Skeletal muscle satellite cell (primary cell): ENCODE results near the gene PYGM.

Experiments used
- H3K27me3 ChIP-seq: 2 replicates; pipeline ENCODE4 v1.7.0; 2013; ENCODE audit warnings: low read length; ENCODE audit not compliant: control insufficient read depth, insufficient read depth
- H3K36me3 ChIP-seq: 2 replicates; pipeline ENCODE4 v1.7.0; 2013; ENCODE audit warnings: mild to moderate bottlenecking, control low read depth, low read length; ENCODE audit not compliant: insufficient read depth
- H3K4me1 ChIP-seq: 2 replicates; pipeline ENCODE4 v1.7.0; 2013; ENCODE audit warnings: low read length; ENCODE audit not compliant: control insufficient read depth, insufficient read depth
- H3K4me2 ChIP-seq: 2 replicates; pipeline ENCODE4 v1.7.0; 2013; ENCODE audit warnings: mild to moderate bottlenecking, low read length
- H3K4me3 ChIP-seq: 2 replicates; pipeline ENCODE4 v1.7.0; 2013; ENCODE audit warnings: low read length
- H3K9ac ChIP-seq: 2 replicates; pipeline ENCODE4 v1.7.0; 2013; ENCODE audit warnings: mild to moderate bottlenecking, low read depth, low read length, moderate library complexity
- H3K9me3 ChIP-seq: replicated peaks from 2 replicates; pipeline ENCODE4 v1.7.0; 2013; ENCODE audit warnings: mild to moderate bottlenecking, control low read depth, low read length

PYGM gene

DNA sequence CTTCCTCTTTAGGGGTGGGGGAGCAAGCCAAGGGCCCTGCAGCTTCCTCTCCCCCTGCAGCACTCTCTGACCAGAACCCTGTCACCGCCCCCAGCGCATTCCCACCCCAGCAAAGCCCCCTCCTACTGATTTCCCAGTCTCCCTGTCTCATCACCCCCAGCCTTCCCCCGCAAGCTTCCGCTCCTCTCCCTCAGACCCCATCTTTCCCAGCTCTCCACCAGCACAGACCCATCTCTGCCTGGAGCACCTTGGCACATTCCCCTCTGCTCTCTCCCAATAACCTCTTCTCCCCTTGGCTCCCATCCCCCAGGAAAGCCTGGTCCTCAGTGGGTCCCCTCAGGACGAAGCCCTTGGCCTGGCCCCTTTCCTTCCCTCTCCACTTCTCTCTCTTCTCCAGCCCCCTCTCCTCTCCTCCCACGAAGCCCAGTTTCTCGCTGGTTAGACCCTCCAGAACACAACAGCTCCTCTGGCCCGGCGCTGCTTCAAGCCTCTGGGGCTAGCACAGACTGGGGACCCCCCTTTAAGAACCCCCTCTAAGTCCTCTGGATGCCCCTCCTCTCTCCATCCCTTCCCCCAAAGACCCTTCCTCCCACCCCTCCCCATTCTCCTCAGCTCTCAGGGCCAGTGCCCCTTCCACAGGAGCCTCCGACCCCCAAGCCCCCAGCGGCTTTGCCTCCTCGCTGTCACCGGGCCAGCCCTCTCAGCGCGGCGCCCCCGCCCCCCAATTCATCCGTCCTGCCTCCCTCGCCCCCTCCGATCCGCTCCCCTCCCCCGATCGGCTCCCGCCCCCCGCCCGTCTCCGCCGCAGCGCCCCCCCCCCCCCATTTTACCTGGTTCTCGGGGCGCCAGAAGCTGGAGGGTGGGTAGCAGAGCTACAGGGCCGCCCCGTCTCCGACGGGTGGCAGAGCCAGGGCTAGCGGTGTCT lies 37.4 kb downstream of the PYGM start:
- Histone ChIP-seq H3K4me2 (no peak overlapping the region), H3K27me3 (peaks cover 59% of the 10 kb centered on the region), H3K9me3 (no peaks in the 10 kb centered on the region), H3K9ac (no peak overlapping the region), H3K4me1 (peaks cover 3% of the 10 kb centered on the region), H3K4me3 (no peak overlapping the region), H3K36me3 (no peaks in the 10 kb centered on the region)

DNA sequence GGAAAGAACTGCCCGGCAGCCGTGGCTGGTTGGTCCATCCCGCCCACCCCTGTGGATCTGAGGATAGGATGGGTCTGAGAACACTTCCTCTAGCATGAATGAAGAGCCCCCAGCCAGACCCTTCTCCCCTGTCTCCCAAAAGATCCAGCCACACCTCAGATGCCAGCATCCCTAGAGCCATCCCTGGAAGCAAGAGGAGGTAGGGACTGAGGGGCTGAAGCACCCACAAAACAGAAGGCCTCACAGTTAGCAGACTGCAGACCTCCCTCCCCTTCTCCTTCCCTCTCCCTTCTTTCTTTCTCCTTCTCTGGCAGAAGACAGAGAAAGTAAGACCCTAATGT lies 38.4 kb downstream of the PYGM start:
- Histone ChIP-seq H3K4me2 (no peak overlapping the region), H3K9ac (no peak overlapping the region), H3K9me3 (no peaks in the 10 kb centered on the region), H3K4me1 (peaks cover 3% of the 10 kb centered on the region), H3K36me3 (no peaks in the 10 kb centered on the region), H3K4me3 (no peak overlapping the region), H3K27me3 (peaks cover 55% of the 10 kb centered on the region)

DNA sequence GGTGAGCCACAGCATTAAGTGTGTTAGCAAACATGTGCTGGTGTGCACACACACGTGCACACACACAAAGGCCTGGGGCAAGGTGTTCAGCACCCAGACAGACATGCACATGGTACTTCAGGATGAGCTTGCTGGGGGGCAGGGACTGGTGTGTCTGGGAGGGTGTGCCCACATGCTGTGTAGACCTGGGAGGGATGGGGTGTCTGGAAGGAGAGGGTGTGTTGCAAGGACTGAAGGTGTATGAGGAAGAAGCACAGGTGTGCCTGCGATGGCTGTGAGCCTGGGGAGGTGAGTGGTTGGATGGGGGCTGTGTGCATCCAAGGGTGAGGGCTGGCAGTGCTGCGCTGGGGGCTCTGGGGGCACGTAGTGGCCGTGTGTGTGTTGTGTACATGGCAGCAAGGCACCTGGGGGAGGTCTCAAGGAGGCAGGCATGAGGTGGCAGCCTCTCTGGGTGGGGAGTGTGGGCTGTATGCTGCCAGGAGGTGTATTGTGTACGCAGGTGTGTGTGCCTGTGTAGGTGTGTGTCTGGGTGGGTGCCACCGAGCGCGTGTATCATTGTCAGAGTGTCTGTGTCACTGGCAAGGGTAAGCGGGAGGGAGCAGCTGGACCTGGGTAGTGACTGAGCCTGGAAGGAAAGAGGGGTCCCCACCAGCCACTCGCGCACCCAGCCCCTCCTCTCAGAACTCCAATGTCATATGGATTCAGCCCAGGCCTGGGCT lies 39.0 kb downstream of the PYGM start:
- Histone ChIP-seq H3K4me3 (no peak overlapping the region), H3K36me3 (no peaks in the 10 kb centered on the region), H3K4me1 (peaks cover 3% of the 10 kb centered on the region), H3K27me3 (peaks cover 55% of the 10 kb centered on the region), H3K9me3 (no peaks in the 10 kb centered on the region), H3K4me2 (no peak overlapping the region), H3K9ac (no peak overlapping the region)

DNA sequence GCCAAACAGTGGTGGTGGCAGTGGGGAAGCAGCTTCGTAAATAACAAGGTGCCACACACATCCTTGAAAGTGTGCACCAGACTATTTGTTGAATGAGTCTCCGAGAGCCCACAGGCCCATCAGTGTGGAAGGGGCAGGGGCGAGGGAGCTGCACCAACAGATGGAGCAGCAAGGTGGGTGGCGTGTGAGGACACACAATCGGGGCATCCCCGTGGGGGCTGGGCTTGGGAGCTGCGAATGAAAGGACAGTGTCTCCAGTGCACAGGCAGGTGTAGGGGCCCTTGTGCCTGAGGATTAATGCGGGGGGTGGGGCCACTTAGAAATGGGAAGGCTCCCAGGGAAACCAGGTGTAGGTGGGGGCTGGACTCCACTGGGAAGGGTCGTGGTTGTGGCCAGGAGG lies 39.6 kb downstream of the PYGM start:
- no peak overlapping the region for H3K4me2 ChIP-seq
- no peak overlapping the region for H3K9ac ChIP-seq
- no peak overlapping the region for H3K4me3 ChIP-seq
- peaks cover 3% of the 10 kb centered on the region for H3K4me1 ChIP-seq
- peaks cover 59% of the 10 kb centered on the region for H3K27me3 ChIP-seq
- H3K9me3 ChIP-seq = no peaks in the 10 kb centered on the region
- H3K36me3 ChIP-seq = no peaks in the 10 kb centered on the region

DNA sequence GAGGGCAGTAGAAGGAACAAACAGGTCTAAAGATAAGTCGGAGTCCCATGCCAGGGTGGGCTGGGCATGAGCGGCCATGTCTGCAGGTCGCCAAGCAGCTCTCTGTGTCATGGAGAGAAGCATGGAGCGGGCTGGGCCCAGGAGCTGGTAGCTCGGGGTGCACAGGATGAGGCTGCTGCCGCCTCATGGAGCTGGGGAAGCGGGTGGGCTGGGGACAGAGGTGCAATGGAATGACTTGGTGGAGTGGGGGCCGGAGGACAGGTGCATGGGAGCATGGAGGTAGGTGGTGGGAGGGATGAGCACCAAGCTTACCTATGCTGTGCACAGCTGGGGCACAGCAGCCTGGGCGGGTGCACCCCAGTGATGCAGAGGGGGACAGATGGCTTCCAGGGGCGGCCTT lies 40.4 kb downstream of the PYGM start:
- Histone ChIP-seq H3K36me3 (no peaks in the 10 kb centered on the region), H3K9me3 (no peaks in the 10 kb centered on the region), H3K27me3 (peaks cover 59% of the 10 kb centered on the region)

DNA sequence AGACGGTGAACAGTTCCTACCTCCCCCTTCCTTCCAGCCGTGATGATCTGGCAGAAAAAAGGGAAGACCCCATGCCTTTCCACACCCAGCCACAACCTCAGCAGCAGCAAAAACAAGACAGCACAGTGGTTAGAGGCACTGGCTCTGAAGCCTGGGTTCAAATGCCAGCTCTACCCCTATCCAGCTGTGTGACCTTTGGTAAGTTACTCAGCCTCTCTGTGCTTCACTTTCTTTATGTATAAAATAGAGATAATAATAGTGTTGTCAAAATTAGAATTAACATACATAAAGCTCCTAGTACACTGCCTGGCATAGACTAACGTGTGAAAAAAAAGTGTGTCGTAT lies 41.0 kb downstream of the PYGM start:
- Histone ChIP-seq H3K9me3 (no peaks in the 10 kb centered on the region), H3K9ac (no peak overlapping the region), H3K27me3 (peaks cover 66% of the 10 kb centered on the region), H3K4me3 (no peak overlapping the region), H3K4me2 (no peak overlapping the region), H3K36me3 (no peaks in the 10 kb centered on the region), H3K4me1 (peaks cover 3% of the 10 kb centered on the region)

More for the DNA sequence above, 40.4 kb downstream of the PYGM start:
- Histone ChIP-seq H3K4me3 (no peak overlapping the region), H3K9ac (no peak overlapping the region), H3K4me1 (peaks cover 3% of the 10 kb centered on the region), H3K4me2 (no peak overlapping the region)

DNA sequence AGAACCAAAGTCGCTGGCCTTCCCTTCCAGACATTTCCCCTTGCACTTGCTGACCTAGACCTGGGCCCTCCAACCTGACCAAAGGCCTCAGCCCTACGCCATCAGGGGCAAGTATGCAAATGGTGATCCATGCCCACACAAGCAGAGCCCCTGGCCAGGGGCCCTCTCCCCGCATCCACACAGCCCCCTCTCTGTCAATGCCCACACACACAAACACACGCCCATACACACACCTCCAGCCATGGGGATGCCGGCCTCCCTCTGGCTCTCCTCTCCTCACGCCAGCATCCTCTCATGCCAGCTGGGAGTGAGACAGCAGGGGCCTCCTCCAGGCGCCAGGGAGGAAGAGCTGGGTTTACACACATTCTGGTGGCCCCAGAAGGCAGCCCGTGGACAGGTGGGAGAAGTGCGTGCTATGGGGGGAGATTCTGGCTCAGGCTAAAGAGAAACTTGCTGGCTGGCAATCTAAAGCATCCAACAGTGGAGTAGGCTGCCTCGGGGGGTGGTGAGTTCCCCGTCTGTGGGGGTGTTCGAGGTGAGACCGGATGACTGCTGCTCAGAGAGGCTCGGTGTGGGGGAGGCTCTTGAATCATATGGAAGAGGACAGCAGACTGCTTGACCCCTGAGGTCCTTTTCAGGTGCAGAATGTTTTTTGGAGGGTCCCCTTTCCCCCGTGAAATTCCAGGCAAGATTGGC lies 41.5 kb downstream of the PYGM start:
- Histone ChIP-seq H3K4me3 (no peak overlapping the region), H3K9ac (no peak overlapping the region), H3K4me1 (peaks cover 1% of the 10 kb centered on the region), H3K27me3 (peaks cover 67% of the 10 kb centered on the region), H3K9me3 (no peaks in the 10 kb centered on the region), H3K36me3 (no peaks in the 10 kb centered on the region), H3K4me2 (no peak overlapping the region)

DNA sequence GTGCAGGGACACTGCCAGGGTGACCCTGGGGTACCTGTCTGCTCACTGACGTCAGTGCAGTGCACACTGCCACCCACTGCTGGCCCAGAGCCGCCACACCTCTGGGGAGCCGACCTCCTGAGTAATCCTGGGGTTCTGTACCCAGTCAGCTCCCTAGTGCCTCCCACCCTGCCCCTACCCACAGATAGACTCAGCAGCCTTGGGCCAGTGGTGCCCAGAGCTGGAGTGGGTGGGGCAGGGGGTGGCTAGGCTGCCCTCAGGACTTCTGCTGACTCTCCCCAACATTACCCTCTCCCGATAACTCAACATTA lies 42.6 kb downstream of the PYGM start:
- H3K36me3 ChIP-seq = no peaks in the 10 kb centered on the region
- peaks cover 69% of the 10 kb centered on the region for H3K27me3 ChIP-seq
- no peak overlapping the region for H3K9ac ChIP-seq
- no peaks in the 10 kb centered on the region for H3K4me1 ChIP-seq
- no peaks in the 10 kb centered on the region for H3K9me3 ChIP-seq
- no peak overlapping the region for H3K4me3 ChIP-seq
- no peak overlapping the region for H3K4me2 ChIP-seq

DNA sequence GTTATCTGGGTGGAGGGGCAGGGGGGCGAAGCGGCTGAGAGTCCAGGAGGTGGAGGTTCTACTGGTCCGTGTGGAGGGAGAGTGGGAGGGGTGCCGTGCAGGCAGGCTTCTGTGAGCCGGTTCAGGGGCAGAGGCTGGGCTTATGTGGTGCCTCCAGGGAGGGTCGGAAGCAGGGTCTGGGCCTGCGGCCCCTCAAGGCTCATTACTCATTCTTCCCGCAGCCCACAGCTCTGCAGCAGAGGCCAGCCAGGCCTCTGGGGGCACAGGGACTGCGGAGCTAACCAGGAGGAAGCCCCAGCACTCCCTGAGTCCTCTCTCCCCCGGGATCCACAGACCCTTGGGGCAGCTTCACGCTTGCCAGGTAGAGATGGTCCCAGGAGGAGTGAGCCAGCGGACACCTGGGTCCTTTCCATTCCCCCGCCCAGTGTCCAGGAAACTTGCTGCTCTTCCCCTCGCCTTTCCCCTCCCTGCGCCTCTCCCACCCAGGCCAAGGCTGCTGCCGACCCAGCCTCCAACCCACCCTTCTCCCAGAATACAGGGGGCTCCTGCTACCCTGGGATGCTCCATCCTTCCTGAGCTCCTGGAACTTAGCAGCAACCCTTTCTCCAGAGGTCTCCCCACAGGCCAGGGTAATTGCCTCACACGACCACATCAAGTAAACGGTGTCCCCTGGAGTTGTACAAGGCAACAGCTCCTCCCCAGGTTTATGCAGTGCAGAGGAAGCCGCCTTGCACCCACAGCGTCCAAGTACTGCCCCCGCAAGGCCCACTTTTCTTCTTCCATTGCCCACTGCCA lies 43.1 kb downstream of the PYGM start:
- H3K9me3 ChIP-seq = no peaks in the 10 kb centered on the region
- H3K9ac ChIP-seq = no peak overlapping the region
- peaks cover 66% of the 10 kb centered on the region for H3K27me3 ChIP-seq
- no peaks in the 10 kb centered on the region for H3K36me3 ChIP-seq
- no peak overlapping the region for H3K4me3 ChIP-seq
- no peak overlapping the region for H3K4me2 ChIP-seq
- H3K4me1 ChIP-seq = no peaks in the 10 kb centered on the region

DNA sequence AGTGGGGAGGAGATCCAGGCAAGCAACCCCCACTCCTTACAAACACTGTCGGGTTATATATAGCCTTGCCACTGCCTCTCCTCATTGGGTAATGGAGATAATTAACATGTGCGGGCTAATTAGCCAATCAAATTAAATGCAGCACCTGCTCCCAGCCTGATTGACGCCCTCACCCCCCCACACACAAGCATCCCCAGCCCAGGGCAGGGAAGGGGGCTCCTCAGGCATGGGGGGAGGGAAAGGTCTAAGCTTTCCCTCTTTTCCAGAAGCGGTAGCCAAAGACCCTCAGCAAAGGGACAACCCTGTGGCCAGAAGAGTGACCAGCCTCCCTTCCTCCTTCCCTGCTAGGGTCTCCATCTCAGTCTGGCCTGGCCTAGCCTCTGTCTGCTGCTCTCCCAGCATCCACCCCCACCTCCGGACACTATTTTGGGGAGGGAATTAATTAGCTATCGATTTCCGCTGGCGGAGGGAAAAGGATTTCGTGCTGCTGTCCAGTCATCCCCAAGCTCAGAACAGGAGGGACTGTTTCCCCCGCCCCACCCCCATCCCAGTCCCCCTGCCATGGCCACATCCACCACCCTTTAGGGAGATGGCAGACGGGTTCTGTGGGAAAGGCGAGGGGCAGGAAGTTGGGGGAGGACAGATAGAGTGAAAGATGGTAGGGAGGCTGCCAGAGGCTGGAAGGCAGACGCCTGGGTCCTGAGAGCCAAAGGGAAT lies 43.9 kb downstream of the PYGM start:
- H3K4me1 ChIP-seq = no peaks in the 10 kb centered on the region
- H3K36me3 ChIP-seq = no peaks in the 10 kb centered on the region
- H3K9me3 ChIP-seq = no peaks in the 10 kb centered on the region
- peaks cover 63% of the 10 kb centered on the region for H3K27me3 ChIP-seq
- H3K4me3 ChIP-seq = no peak overlapping the region
- no peak overlapping the region for H3K9ac ChIP-seq
- H3K4me2 ChIP-seq = no peak overlapping the region

DNA sequence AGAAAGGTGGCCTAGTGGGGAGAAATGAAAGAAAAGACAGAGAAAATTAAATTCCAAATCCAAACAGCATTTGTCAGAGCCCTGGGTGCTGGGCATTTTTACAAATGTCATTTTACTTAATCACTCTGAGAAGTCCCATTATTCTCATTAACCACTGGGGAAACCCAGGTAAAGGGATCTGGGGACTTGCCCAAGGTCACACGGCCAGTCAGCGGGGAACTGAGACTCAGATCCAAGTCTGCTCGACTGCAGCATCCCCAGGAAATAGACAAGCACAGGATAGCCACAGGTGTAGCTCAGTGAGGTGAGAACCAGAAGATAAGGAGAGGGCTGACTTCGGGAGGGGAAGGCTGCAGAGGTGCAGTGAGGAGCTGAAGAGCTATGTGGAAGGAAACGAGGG lies 44.7 kb downstream of the PYGM start:
- no peak overlapping the region for H3K4me3 ChIP-seq
- H3K4me2 ChIP-seq = no peak overlapping the region
- H3K36me3 ChIP-seq = no peaks in the 10 kb centered on the region
- no peak overlapping the region for H3K9ac ChIP-seq
- H3K27me3 ChIP-seq = peaks cover 63% of the 10 kb centered on the region
- no peaks in the 10 kb centered on the region for H3K9me3 ChIP-seq
- peaks cover 4% of the 10 kb centered on the region for H3K4me1 ChIP-seq
